ENCODE results near the gene KDM1B.

KDM1B gene

DNA sequence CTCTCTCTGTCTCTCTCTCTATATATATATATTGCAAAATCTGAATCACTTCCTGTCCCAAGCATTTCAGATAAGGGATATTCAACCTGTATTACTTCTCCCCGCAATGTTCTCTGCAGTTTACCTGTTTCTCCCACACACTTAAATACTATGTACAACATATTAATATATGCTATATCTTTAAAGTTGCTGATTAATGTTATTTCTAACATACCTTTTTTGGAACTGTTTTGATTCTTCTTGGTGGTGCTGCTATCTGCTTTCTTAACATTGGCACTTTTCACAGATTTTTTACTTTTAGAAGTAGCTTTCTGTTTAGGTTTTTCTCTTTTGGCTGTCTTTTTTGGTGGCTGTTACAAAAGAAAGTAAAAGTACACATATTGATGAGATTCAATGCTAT lies 81.9 kb downstream of the KDM1B start:
- TF ChIP-seq TAF1 (IDR thresholded peaks at IDR 0.05; ENCODE audit: borderline replicate concordance, insufficient read depth, low read length) (no peak), SIN3A (IDR thresholded peaks at IDR 0.05; ENCODE audit: borderline replicate concordance, insufficient read depth, low read length) (no peak), FOXP2 (optimal IDR thresholded peaks at IDR 0.05; ENCODE audit: borderline replicate concordance, extremely low read depth, extremely low read length, insufficient read depth) (no peak), POLR2AphosphoS5 (IDR thresholded peaks at IDR 0.05; ENCODE audit: low read depth, low read length) (no peak)
- TF ChIP-seq, protein P1, sequence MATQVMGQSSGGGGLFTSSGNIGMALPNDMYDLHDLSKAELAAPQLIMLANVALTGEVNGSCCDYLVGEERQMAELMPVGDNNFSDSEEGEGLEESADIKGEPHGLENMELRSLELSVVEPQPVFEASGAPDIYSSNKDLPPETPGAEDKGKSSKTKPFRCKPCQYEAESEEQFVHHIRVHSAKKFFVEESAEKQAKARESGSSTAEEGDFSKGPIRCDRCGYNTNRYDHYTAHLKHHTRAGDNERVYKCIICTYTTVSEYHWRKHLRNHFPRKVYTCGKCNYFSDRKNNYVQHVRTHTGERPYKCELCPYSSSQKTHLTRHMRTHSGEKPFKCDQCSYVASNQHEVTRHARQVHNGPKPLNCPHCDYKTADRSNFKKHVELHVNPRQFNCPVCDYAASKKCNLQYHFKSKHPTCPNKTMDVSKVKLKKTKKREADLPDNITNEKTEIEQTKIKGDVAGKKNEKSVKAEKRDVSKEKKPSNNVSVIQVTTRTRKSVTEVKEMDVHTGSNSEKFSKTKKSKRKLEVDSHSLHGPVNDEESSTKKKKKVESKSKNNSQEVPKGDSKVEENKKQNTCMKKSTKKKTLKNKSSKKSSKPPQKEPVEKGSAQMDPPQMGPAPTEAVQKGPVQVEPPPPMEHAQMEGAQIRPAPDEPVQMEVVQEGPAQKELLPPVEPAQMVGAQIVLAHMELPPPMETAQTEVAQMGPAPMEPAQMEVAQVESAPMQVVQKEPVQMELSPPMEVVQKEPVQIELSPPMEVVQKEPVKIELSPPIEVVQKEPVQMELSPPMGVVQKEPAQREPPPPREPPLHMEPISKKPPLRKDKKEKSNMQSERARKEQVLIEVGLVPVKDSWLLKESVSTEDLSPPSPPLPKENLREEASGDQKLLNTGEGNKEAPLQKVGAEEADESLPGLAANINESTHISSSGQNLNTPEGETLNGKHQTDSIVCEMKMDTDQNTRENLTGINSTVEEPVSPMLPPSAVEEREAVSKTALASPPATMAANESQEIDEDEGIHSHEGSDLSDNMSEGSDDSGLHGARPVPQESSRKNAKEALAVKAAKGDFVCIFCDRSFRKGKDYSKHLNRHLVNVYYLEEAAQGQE (IDR thresholded peaks at IDR 0.05; ENCODE audit: insufficient read depth in 1 of 2, low read depth in 2 of 2, low read length in 2 of 2), result no peak

DNA sequence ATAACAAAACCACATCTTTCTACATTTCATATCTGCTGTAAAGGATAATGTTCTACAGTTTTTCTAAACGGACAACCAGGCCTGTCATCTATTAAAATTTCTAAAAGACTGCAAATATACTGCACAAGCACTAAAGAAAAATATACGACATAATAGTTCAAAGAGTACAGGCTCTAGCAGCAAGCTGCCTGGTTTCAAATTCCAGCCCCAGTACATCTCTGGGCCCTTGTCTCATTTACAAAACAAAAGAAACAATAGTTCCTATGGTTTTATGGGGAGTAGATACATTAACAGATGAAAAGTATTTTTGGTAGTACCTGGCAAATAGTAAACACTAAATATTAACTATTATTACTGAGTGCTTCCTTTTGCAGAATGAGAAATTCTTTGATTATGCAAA lies 85.0 kb downstream of the KDM1B start:
- no peak for TF ChIP-seq TAF1 (IDR thresholded peaks at IDR 0.05; ENCODE audit: borderline replicate concordance, insufficient read depth, low read length)
- no peak for TF ChIP-seq POLR2AphosphoS5 (IDR thresholded peaks at IDR 0.05; ENCODE audit: low read depth, low read length)
- TF ChIP-seq, protein P1 (IDR thresholded peaks at IDR 0.05; ENCODE audit: insufficient read depth in 1 of 2, low read depth in 2 of 2, low read length in 2 of 2), result no peak
- no peak for TF ChIP-seq FOXP2 (optimal IDR thresholded peaks at IDR 0.05; ENCODE audit: borderline replicate concordance, extremely low read depth, extremely low read length, insufficient read depth)
- no peak for TF ChIP-seq SIN3A (IDR thresholded peaks at IDR 0.05; ENCODE audit: borderline replicate concordance, insufficient read depth, low read length)

DNA sequence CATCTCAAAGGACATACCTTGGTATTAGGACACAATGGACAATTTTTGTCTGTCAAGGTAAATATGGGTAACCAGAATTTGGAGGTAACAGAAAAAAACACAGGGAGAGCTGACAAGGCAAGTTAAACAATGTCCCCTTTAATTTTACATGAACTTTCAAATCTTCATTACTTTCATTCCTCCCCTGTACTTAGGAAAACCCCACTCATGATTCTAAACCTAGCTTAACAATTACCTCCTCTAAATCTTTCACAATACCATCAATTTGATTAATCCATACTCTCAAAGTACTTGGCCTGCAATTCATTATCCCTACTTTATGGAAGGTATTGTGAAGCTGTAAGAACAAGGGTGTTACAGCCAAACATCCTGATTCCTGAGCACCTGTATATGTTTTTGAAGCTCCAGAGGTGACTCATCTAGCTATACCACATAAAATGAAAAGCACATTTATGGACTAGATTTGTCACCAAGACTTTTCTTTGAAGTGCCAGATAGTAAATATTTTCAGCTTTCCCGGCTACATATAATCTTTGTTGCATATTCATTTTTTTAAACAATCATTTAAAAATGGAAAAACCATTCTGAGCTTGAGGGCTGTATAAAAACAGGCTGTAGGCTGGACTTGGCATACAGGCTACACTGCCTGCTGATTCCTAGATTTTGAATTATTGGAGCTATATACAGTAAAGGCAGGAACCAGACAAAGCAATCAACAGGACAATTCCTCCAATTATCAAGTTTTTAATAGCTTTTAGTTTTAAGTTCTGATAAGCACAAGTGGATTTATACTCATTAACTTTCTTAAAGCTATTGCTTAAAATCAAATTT lies 86.2 kb downstream of the KDM1B start:
- TF ChIP-seq POLR2AphosphoS5 (IDR thresholded peaks at IDR 0.05; ENCODE audit: low read depth, low read length), result no peak
- TF ChIP-seq TAF1 (IDR thresholded peaks at IDR 0.05; ENCODE audit: borderline replicate concordance, insufficient read depth, low read length), result no peak
- no peak for TF ChIP-seq FOXP2 (optimal IDR thresholded peaks at IDR 0.05; ENCODE audit: borderline replicate concordance, extremely low read depth, extremely low read length, insufficient read depth)
- no peak for TF ChIP-seq SIN3A (IDR thresholded peaks at IDR 0.05; ENCODE audit: borderline replicate concordance, insufficient read depth, low read length)
- TF ChIP-seq, protein P1 (IDR thresholded peaks at IDR 0.05; ENCODE audit: insufficient read depth in 1 of 2, low read depth in 2 of 2, low read length in 2 of 2), result no peak

DNA sequence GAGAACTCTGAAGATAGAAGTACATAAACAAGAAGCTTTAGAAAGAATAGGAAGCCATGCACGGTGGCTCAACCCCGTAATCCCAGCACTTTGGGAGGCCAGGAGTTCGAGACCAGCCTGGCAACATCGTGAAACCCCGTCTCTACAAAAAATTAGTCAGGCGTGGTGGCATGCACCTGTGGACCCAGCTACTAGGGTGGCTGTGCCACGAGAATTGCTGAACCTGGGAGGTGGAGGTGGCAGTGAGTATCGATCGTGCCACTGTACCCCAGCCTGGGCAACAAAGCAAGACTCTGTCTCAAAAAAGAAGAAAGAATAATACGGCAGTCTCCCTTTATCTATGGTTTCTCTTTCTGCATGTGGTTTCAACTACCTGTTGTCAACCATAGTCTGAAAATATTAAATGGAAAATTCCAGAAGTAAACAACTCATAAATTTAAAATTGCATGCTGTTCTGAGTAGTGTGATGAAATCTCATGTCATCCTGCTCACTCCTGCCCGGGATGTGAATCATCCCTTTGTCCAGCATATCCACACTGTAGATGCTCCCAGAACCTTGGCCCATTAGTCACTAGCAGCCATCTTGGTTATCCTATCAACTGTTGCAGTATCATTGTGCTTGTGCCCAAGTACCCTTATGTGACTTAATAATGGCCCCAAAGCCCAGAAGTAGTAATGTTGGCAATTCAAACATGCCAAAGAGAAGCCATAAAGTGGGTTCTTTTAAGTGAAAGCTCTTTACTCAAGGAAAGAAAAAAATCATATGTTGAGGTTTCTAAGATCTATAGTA lies 87.0 kb downstream of the KDM1B start:
- no peak for TF ChIP-seq POLR2AphosphoS5 (IDR thresholded peaks at IDR 0.05; ENCODE audit: low read depth, low read length)
- no peak for TF ChIP-seq SIN3A (IDR thresholded peaks at IDR 0.05; ENCODE audit: borderline replicate concordance, insufficient read depth, low read length)
- TF ChIP-seq, protein P1 (IDR thresholded peaks at IDR 0.05; ENCODE audit: insufficient read depth in 1 of 2, low read depth in 2 of 2, low read length in 2 of 2), result no peak
- TF ChIP-seq TAF1 (IDR thresholded peaks at IDR 0.05; ENCODE audit: borderline replicate concordance, insufficient read depth, low read length), result no peak
- no peak for TF ChIP-seq FOXP2 (optimal IDR thresholded peaks at IDR 0.05; ENCODE audit: borderline replicate concordance, extremely low read depth, extremely low read length, insufficient read depth)
